HCT116 (cell line): Measurements from ENCODE around the gene CRBN. TPM values are rescaled to one million over a fixed set of nuclear protein-coding genes. Genes with fewer than 3 reads are reported as not detected.
A peak's percentile ranks its signal among the peaks of the same experiment; 100 is the strongest.

Experiments
- ATAC-seq: fragments of 200-7000 bp; cut with Tn5 transposase; 2 replicates; pipeline ENCODE4 v1.9.1; 2020; ENCODE audit warnings: mild to moderate bottlenecking, moderate library complexity
- BruUV-seq: library from RNA; stranded (reverse); fragments of 400-500 nt; replicated peaks from 2 replicates; lab custom pipeline; 2021; lab: Mats Ljungman, UMichigan
- CTCF ChIA-PET: fragments of 300-600 bp; sonication (Branson Sonifier 250); formaldehyde crosslinking; loops from one replicate; lab custom pipeline; 2021; ENCODE audit warnings: antibody characterized with exemption; lab: Charles Lee
- POLR2A ChIA-PET: fragments of 300-600, 350-600 bp; sonication (Branson Sonifier 250); formaldehyde crosslinking; loops from one replicate; lab custom pipeline; 2021; ENCODE audit warnings: antibody characterized with exemption; lab: Charles Lee
- RAD21 ChIA-PET, 2 experiments: fragments of 300-600 bp; sonication (Branson Sonifier 250); formaldehyde crosslinking; loops; one replicate each; lab custom pipeline; 2023; ENCODE audit warnings: low total read pairs in 2 of 2; ENCODE audit not compliant: uncharacterized antibody in 2 of 2, unreplicated experiment in 2 of 2, low non-redundant PET in 1 of 2; lab: Charles Lee
- DNase-seq: peaks from one replicate; pipeline ENCODE4 v3.0.0-alpha.2; 2010; ENCODE audit warnings: low read depth, low spot score
- H2AFZ ChIP-seq: fragments of 200-600 bp; shearing (Covaris generic), sonication (generic); 2 replicates; pipeline ENCODE4 v1.6.1; 2017; ENCODE audit warnings: low read depth, mixed run types, mixed read lengths, antibody characterized with exemption, low read length; ENCODE audit not compliant: poor library complexity, severe bottlenecking
- H3K27ac ChIP-seq: 2 replicates; pipeline ENCODE4 v1.5.1; 2012; ENCODE audit warnings: low read depth, low read length
- H3K27me3 ChIP-seq: fragments of 200-600 bp; sonication (generic); 2 replicates; pipeline ENCODE4 v1.6.1; 2016; ENCODE audit warnings: mixed run types, low read length, mixed read lengths; ENCODE audit not compliant: insufficient read depth
- H3K36me3 ChIP-seq, 2 experiments: fragments of 200-500 bp in 1 of 2; fragments of 200-600 bp in 1 of 2; sonication (Bioruptor generic) in 1 of 2; sonication (generic) in 1 of 2; 2 replicates each; pipeline versions ENCODE4 v1.5.1 to v1.6.1; 2014 to 2016; ENCODE audit warnings: low read length in 2 of 2, inconsistent platforms in 1 of 2, mixed read lengths in 1 of 2, mixed run types in 1 of 2; ENCODE audit not compliant: insufficient read depth in 2 of 2, control insufficient read depth in 1 of 2
- H3K4me1 ChIP-seq, 2 experiments: fragments of 200-600 bp in 1 of 2; sonication (generic) in 1 of 2; 2 replicates each; pipeline versions ENCODE4 v1.5.1 to v1.6.1; 2012 to 2017; ENCODE audit warnings: low read length in 2 of 2, inconsistent platforms in 1 of 2, mild to moderate bottlenecking in 1 of 2, mixed read lengths in 1 of 2, mixed run types in 1 of 2, moderate library complexity in 1 of 2; ENCODE audit not compliant: insufficient read depth in 2 of 2, control insufficient read depth in 1 of 2
- H3K4me2 ChIP-seq: fragments of 200-600 bp; sonication (generic); 2 replicates; pipeline ENCODE4 v1.6.1; 2017; ENCODE audit warnings: mixed run types, low read length, mixed read lengths
- H3K4me3 ChIP-seq, 2 experiments: fragments of 200-600 bp in 1 of 2; sonication (generic) in 1 of 2; replicated peaks in 1 of 2; 2 replicates each; pipeline ENCODE4 v1.5.1; 2011 to 2016; ENCODE audit warnings: low read length in 2 of 2, control low read depth in 1 of 2, low read depth in 1 of 2, mild to moderate bottlenecking in 1 of 2, mixed read lengths in 1 of 2, mixed run types in 1 of 2
- H3K79me2 ChIP-seq: fragments of 200-600 bp; sonication (generic); 2 replicates; pipeline ENCODE4 v1.6.1; 2017; ENCODE audit warnings: mild to moderate bottlenecking, mixed run types, low read length, moderate library complexity, mixed read lengths; ENCODE audit not compliant: insufficient read depth
- H3K9ac ChIP-seq: fragments of 200-600 bp; sonication (generic); 2 replicates; pipeline ENCODE4 v1.6.1; 2016; ENCODE audit warnings: low read length, mixed read lengths
- H3K9me2 ChIP-seq: fragments of 200-600 bp; sonication (generic), shearing (Covaris generic); 2 replicates; pipeline ENCODE4 v1.6.1; 2017; ENCODE audit warnings: mixed run types, mild to moderate bottlenecking, moderate library complexity; ENCODE audit not compliant: insufficient read depth
- H3K9me3 ChIP-seq, 2 experiments: fragments of 200-500 bp in 1 of 2; fragments of 200-600 bp in 1 of 2; sonication (Bioruptor generic) in 1 of 2; sonication (generic) in 1 of 2; 2 replicates each; pipeline ENCODE4 v1.6.1; 2014 to 2017; ENCODE audit warnings: low read length in 2 of 2, mixed read lengths in 2 of 2, inconsistent platforms in 1 of 2, low read depth in 1 of 2, mild to moderate bottlenecking in 1 of 2, mixed run types in 1 of 2, moderate library complexity in 1 of 2; ENCODE audit not compliant: control insufficient read depth in 1 of 2, insufficient read depth in 1 of 2
- H4K20me1 ChIP-seq: fragments of 200-600 bp; sonication (generic), shearing (Covaris generic); 2 replicates; pipeline ENCODE4 v1.6.1; 2017; ENCODE audit warnings: mixed run types, mild to moderate bottlenecking, moderate library complexity; ENCODE audit not compliant: insufficient read depth
- EGR1 ChIP-seq: IDR thresholded peaks from 2 replicates; pipeline ENCODE4 v1.6.1; 2012; ENCODE audit warnings: low read depth
- ELF1 ChIP-seq: IDR thresholded peaks from 2 replicates; pipeline ENCODE4 v1.6.1; 2012; ENCODE audit warnings: low read depth, borderline replicate concordance
- EZH2 ChIP-seq: fragments of 200-600 bp; sonication (generic); IDR thresholded peaks from 2 replicates; pipeline ENCODE4 v1.6.1; 2017; ENCODE audit warnings: antibody characterized with exemption, mixed run types
- EZH2phosphoT487 ChIP-seq: fragments of 200-600 bp; IDR thresholded peaks from 2 replicates; pipeline ENCODE4 v1.6.1; 2018; ENCODE audit warnings: antibody characterized with exemption, borderline replicate concordance
- JUND ChIP-seq: IDR thresholded peaks from 2 replicates; pipeline ENCODE4 v1.6.1; 2012
- POLR2A ChIP-seq: IDR thresholded peaks from 2 replicates; pipeline ENCODE4 v1.7.0; 2011; ENCODE audit warnings: borderline replicate concordance; ENCODE audit not compliant: insufficient read depth, insufficient read length; ENCODE audit errors: extremely low read depth
- RAD21 ChIP-seq: IDR thresholded peaks from 2 replicates; pipeline ENCODE4 v1.6.1; 2012; ENCODE audit warnings: low read depth, mild to moderate bottlenecking
- SIN3A ChIP-seq: IDR thresholded peaks from 2 replicates; pipeline ENCODE4 v1.6.1; 2012; ENCODE audit warnings: low read depth
- SP1 ChIP-seq: IDR thresholded peaks from 2 replicates; pipeline ENCODE4 v1.6.1; 2012; ENCODE audit warnings: low read depth
- ZFX ChIP-seq: fragments of 450-650 bp; IDR thresholded peaks from 2 replicates; pipeline ENCODE4 v1.6.1; 2017
- intact Hi-C: fragments of 100-400 bp; cut with micrococcal nuclease; formaldehyde crosslinking; loops from 2 replicates; pipeline ENCODE4 v1.10.0; 2022
- total RNA-seq: library from RNA; stranded (reverse); gene quantifications from one replicate; pipeline ENCODE4 v1.2.1, GENCODE V29; 2021; ENCODE audit not compliant: unreplicated experiment
- TF ChIP-seq, protein P1 (sequence below), 3 experiments: fragments of 200-600 bp in 1 of 3; sonication (generic) in 1 of 3; IDR thresholded peaks in 2 of 3; conservative IDR thresholded peaks in 1 of 3; 2 replicates each; pipeline ENCODE4 v1.5.1; 2012 to 2017; ENCODE audit warnings: low read depth in 2 of 3, low read length in 2 of 3, antibody characterized with exemption in 1 of 3, borderline replicate concordance in 1 of 3, control low read depth in 1 of 3, mild to moderate bottlenecking in 1 of 3, mixed read lengths in 1 of 3, mixed run types in 1 of 3, moderate library complexity in 1 of 3; ENCODE audit not compliant: insufficient read depth in 1 of 3
- TF ChIP-seq, protein P2 (sequence below): IDR thresholded peaks from 2 replicates; pipeline ENCODE4 v1.6.1; 2012

The CRBN gene
- total RNA-seq, 1 experiment from 2014 or later, result 29.1 TPM

DNA sequence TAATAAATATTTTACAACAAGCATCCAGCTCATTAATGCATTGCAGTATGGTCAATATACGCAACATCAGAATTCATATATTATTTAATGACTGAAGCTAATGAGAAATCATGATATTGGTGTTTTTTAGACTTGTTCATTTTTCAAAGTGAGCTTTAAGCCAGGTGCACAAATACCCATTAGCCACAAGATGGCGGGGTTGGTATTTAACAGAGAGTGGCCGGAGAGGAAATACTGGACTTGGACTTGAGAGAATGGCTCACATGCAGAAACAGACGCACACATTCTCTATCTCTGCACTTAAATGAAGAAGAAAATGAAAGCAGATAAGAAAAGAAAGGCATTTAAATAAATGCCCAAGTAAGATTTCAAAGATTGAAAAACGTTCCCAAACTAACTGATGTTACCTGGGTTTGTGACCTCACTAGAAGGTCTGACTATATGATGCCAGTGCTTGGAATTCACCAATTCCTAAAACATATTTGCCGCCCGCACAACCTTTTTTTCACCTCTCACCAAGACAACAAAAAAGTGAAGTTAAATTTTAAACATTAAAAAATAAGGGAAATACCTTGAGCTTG is 21.2 kb upstream of the CRBN start:
- no peak for TF ChIP-seq POLR2A
- peak; percentile 75 for TF ChIP-seq RAD21
- TF ChIP-seq, protein P1, sequence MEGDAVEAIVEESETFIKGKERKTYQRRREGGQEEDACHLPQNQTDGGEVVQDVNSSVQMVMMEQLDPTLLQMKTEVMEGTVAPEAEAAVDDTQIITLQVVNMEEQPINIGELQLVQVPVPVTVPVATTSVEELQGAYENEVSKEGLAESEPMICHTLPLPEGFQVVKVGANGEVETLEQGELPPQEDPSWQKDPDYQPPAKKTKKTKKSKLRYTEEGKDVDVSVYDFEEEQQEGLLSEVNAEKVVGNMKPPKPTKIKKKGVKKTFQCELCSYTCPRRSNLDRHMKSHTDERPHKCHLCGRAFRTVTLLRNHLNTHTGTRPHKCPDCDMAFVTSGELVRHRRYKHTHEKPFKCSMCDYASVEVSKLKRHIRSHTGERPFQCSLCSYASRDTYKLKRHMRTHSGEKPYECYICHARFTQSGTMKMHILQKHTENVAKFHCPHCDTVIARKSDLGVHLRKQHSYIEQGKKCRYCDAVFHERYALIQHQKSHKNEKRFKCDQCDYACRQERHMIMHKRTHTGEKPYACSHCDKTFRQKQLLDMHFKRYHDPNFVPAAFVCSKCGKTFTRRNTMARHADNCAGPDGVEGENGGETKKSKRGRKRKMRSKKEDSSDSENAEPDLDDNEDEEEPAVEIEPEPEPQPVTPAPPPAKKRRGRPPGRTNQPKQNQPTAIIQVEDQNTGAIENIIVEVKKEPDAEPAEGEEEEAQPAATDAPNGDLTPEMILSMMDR (IDR thresholded peaks at IDR 0.05 in 2 of 3, conservative IDR thresholded peaks at IDR 0.05 in 1 of 3; ENCODE audit: borderline replicate concordance in 1 of 3, insufficient read depth in 1 of 3, low read depth in 2 of 3, low read length in 2 of 3), result peak; percentile 45 to 80 (median 72); a peak in 5 of 6 replicates
- TF ChIP-seq JUND, result no peak
- TF ChIP-seq ZFX, result no peak
- TF ChIP-seq ELF1, result no peak
- Histone ChIP-seq H2AFZ (no peak overlapping the region), H3K27ac (no peak overlapping the region), H3K36me3 (no peaks in the 10 kb centered on the region), H4K20me1 (no peaks in the 10 kb centered on the region), H3K4me2 (no peak overlapping the region), H3K9ac (no peak overlapping the region), H3K4me3 (no peak overlapping the region), H3K4me1 (no peaks in the 10 kb centered on the region), H3K79me2 (no peaks in the 10 kb centered on the region), H3K27me3 (no peaks in the 10 kb centered on the region), H3K9me2 (no peaks in the 10 kb centered on the region), H3K9me3 (no peaks in the 10 kb centered on the region)
- peak; percentile 67; the same call in 1 of the 2 replicates for ATAC-seq
- ChIA-PET RAD21 (interaction anchor here (0.6 to 1.6 kb wide), 4 partner anchors 797 to 1395 kb away, joined by 3 to 4 read pairs (median 3); no protein-coding TSS in a partner anchor), CTCF (interaction anchor here (0.6 to 3.3 kb wide), 11 partner anchors 9 to 1140 kb away, joined by 3 to 31 read pairs (median 5); no protein-coding TSS in a partner anchor), POLR2A (no interaction called here)
- peak; percentile 31 for DNase-seq
- no TSS peak for BruUV-seq
- intact Hi-C loops, result loop anchor here (1.0 to 2.0 kb wide), 3 partner anchors 798 to 1432 kb away; no protein-coding TSS in a partner anchor

DNA sequence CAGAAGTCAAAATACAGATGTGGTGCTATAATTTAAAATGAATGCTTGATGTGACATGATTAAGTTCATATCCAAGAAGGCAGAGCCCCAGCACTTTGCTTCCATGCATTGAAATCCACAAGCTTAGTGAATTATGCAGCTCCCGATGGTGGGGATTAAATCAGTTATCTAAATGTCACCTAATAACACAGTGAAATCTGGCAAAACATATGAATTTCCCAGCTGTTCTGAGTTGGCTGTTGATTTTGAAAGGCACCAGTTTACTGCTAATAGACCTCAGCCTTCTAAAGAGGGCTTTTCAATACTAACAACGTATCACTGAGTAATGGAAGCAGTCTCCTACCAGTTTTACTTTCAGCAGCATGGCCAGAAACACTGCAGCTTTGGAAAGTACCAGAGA is 19.8 kb upstream of the CRBN start:
- Histone ChIP-seq H3K36me3 (no peaks in the 10 kb centered on the region), H3K4me2 (no peak overlapping the region), H3K4me1 (no peaks in the 10 kb centered on the region), H3K27ac (no peak overlapping the region), H3K9me2 (no peaks in the 10 kb centered on the region), H2AFZ (no peak overlapping the region), H3K4me3 (no peak overlapping the region), H4K20me1 (no peaks in the 10 kb centered on the region), H3K27me3 (no peaks in the 10 kb centered on the region), H3K79me2 (no peaks in the 10 kb centered on the region), H3K9ac (no peak overlapping the region), H3K9me3 (no peaks in the 10 kb centered on the region)
- ATAC-seq (no peak), DNase-seq (no peak)
- ChIA-PET CTCF (interaction anchor here (2.4 to 3.3 kb wide), 3 partner anchors 800 to 1088 kb away, joined by 21 to 31 read pairs (median 22); no protein-coding TSS in a partner anchor), POLR2A (no interaction called here), RAD21 (no interaction called here)
- intact Hi-C loops, result no loop called here
- no peak for TF ChIP-seq ZFX
- TF ChIP-seq EZH2phosphoT487, result no peak
- TF ChIP-seq SIN3A, result no peak
- TF ChIP-seq RAD21, result no peak
- TF ChIP-seq ELF1, result no peak
- no peak for TF ChIP-seq SP1
- TF ChIP-seq EZH2, result no peak
- no peak for TF ChIP-seq EGR1
- TF ChIP-seq, protein P2, sequence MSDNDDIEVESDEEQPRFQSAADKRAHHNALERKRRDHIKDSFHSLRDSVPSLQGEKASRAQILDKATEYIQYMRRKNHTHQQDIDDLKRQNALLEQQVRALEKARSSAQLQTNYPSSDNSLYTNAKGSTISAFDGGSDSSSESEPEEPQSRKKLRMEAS, result no peak
- no TSS peak for BruUV-seq
